ENCODE results near the gene MTIF2.
"Not testable (repeated sequence)": the region's sequence is repeated elsewhere in the genome, so short reads cannot be mapped to it uniquely, and the experiment has no call there.

- not testable (repeated sequence) for TF ChIP-seq FOS (IDR thresholded peaks at IDR 0.05; ENCODE audit: borderline replicate concordance, insufficient read depth, low read length); EZH2 (IDR thresholded peaks at IDR 0.05; ENCODE audit: borderline replicate concordance, low read depth, low read length, severe bottlenecking)
Measured at GRCh38 chr2:55227437-55228225, 41.4 kb downstream of the MTIF2 start.
